Astrocyte (in vitro differentiated cells and primary cell): ENCODE measurements around the gene INPP4A. TPM values are rescaled to one million over a fixed set of nuclear protein-coding genes. Genes with fewer than 3 reads are reported as not detected.

Experiments
- DNase-seq: peaks from one replicate; pipeline ENCODE4 v3.0.0-alpha.2; 2010; ENCODE audit warnings: low read depth
- FAIRE-seq: peaks from 2 replicates; lab custom pipeline; 2011; peaks lifted over from hg19 to GRCh38; lab: Jason Lieb, UNC
- H2AFZ ChIP-seq: 2 replicates; pipeline ENCODE4 v1.6.0; 2012; ENCODE audit warnings: low read depth, low read length, inconsistent platforms
- H3K27ac ChIP-seq: 2 replicates; pipeline ENCODE4 v1.5.1; 2011; ENCODE audit warnings: low read depth, low read length, inconsistent platforms
- H3K27me3 ChIP-seq: 2 replicates; pipeline ENCODE4 v1.6.0; 2011; ENCODE audit warnings: low read length, inconsistent platforms; ENCODE audit not compliant: insufficient read depth
- H3K36me3 ChIP-seq: 2 replicates; pipeline ENCODE4 v1.5.1; 2011; ENCODE audit warnings: low read length, inconsistent platforms; ENCODE audit not compliant: insufficient read depth
- H3K4me1 ChIP-seq: 2 replicates; pipeline ENCODE4 v1.5.1; 2011; ENCODE audit warnings: low read length, inconsistent platforms; ENCODE audit not compliant: insufficient read depth
- H3K4me2 ChIP-seq: 2 replicates; pipeline ENCODE4 v1.6.0; 2012; ENCODE audit warnings: low read length, inconsistent platforms
- H3K4me3 ChIP-seq: 2 replicates; pipeline ENCODE4 v1.5.1; 2011; ENCODE audit warnings: low read depth, mild to moderate bottlenecking, low read length, inconsistent platforms; ENCODE audit not compliant: insufficient read depth
- H3K79me2 ChIP-seq: 2 replicates; pipeline ENCODE4 v1.6.0; 2012; ENCODE audit warnings: mild to moderate bottlenecking, low read length, inconsistent platforms; ENCODE audit not compliant: insufficient read depth
- H3K9ac ChIP-seq: 2 replicates; pipeline ENCODE4 v1.6.0; 2012; ENCODE audit warnings: mild to moderate bottlenecking, low read length, inconsistent platforms
- H3K9me3 ChIP-seq: 2 replicates; pipeline ENCODE4 v1.5.1; 2012; ENCODE audit warnings: low read depth, mild to moderate bottlenecking, low read length, inconsistent platforms; ENCODE audit not compliant: insufficient read depth
- H4K20me1 ChIP-seq: 2 replicates; pipeline ENCODE4 v1.6.0; 2012; ENCODE audit warnings: low read length, inconsistent platforms; ENCODE audit not compliant: insufficient read depth
- H3K27ac Mint-ChIP-seq: one replicate; pipeline ENCODE4 v1.8.0; 2021; ENCODE audit warnings: mild to moderate bottlenecking, mixed read lengths; ENCODE audit not compliant: unreplicated experiment
- H3K27me3 Mint-ChIP-seq: one replicate; pipeline ENCODE4 v1.8.0; 2021; ENCODE audit warnings: low read depth, mixed read lengths; ENCODE audit not compliant: unreplicated experiment
- H3K36me3 Mint-ChIP-seq: one replicate; pipeline ENCODE4 v1.8.0; 2021; ENCODE audit warnings: low read depth, mixed read lengths; ENCODE audit not compliant: unreplicated experiment
- H3K4me1 Mint-ChIP-seq: one replicate; pipeline ENCODE4 v1.8.0; 2021; ENCODE audit warnings: low read depth, mixed read lengths; ENCODE audit not compliant: unreplicated experiment
- H3K4me3 Mint-ChIP-seq: one replicate; pipeline ENCODE4 v1.8.0; 2021; ENCODE audit warnings: mild to moderate bottlenecking, moderate library complexity, mixed read lengths; ENCODE audit not compliant: unreplicated experiment
- H3K9me3 Mint-ChIP-seq: one replicate; pipeline ENCODE4 v1.8.0; 2021; ENCODE audit warnings: mild to moderate bottlenecking, mixed read lengths; ENCODE audit not compliant: unreplicated experiment
- EZH2 ChIP-seq: IDR thresholded peaks from 2 replicates; pipeline ENCODE4 v1.6.1; 2012; ENCODE audit warnings: mild to moderate bottlenecking, low read length, inconsistent platforms; ENCODE audit not compliant: insufficient read depth
- total RNA-seq: library from RNA; stranded (reverse); gene quantifications from 2 replicates; pipeline ENCODE4 v1.2.1, GENCODE V29; 2021
- TF ChIP-seq, protein P1 (sequence below): IDR thresholded peaks from 2 replicates; pipeline ENCODE4 v1.5.1; 2011; ENCODE audit warnings: low read depth, mild to moderate bottlenecking, inconsistent platforms, low read length, moderate library complexity; ENCODE audit not compliant: insufficient read depth

Gene INPP4A
- total RNA-seq, 1 donor from 2014 or later = 19.4 TPM

DNA sequence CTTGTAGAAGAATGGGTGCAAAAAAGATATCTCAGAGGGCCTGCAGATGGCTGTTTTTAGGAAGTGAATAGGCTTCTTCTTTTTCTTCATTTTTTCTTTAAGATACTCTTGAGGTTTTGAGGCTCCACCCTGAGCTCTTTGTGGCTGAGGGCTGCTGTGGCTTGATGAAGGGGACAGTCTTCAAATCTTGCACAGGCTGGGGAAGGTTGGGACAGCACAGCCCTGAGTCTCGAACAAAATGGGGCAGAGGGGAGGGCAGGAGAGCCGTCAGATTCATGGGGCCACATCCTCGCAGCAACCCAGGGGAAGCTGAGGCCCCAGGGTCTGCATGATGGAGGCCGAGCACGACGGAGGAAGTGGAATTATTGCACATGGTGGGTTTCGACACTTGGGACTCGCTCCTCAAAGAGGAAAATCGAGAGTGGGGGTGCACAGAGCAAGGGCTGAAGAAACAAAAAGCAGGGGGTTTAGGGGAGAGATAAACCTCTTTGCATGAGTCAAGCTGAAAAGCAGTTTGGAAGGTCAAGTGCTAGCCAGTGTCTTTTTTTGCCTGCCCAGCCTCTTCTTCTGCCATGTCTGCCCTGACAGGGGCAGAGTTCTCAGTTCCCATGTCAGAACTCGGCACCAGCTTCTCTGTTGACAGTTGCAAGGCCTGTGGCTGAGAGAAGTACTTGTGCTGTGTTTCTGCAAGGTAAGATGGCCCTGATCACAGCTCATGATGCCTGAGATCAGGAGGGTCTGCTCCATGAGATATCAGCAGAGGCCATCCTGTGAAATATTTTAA, 19.5 kb downstream of the INPP4A start:
- peaks cover 56% of the 10 kb centered on the region for H4K20me1 ChIP-seq
- Mint-ChIP-seq H3K36me3 (peaks cover 13% of the 10 kb centered on the region), H3K27ac (no peak overlapping the region), H3K4me1 (peaks cover 33% of the 10 kb centered on the region), H3K27me3 (no peaks in the 10 kb centered on the region), H3K4me3 (no peak overlapping the region), H3K9me3 (no peaks in the 10 kb centered on the region)
- peaks cover 16% of the 10 kb centered on the region for H3K4me1 ChIP-seq
- H3K4me3 ChIP-seq = no peak overlapping the region
- H3K27ac ChIP-seq = no peak overlapping the region
- H2AFZ ChIP-seq = no peak overlapping the region
- no peaks in the 10 kb centered on the region for H3K27me3 ChIP-seq
- FAIRE-seq (no peak), DNase-seq (no peak)
- TF ChIP-seq, protein P1, sequence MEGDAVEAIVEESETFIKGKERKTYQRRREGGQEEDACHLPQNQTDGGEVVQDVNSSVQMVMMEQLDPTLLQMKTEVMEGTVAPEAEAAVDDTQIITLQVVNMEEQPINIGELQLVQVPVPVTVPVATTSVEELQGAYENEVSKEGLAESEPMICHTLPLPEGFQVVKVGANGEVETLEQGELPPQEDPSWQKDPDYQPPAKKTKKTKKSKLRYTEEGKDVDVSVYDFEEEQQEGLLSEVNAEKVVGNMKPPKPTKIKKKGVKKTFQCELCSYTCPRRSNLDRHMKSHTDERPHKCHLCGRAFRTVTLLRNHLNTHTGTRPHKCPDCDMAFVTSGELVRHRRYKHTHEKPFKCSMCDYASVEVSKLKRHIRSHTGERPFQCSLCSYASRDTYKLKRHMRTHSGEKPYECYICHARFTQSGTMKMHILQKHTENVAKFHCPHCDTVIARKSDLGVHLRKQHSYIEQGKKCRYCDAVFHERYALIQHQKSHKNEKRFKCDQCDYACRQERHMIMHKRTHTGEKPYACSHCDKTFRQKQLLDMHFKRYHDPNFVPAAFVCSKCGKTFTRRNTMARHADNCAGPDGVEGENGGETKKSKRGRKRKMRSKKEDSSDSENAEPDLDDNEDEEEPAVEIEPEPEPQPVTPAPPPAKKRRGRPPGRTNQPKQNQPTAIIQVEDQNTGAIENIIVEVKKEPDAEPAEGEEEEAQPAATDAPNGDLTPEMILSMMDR = no peak
- TF ChIP-seq EZH2 = no peak
- H3K4me2 ChIP-seq = no peak overlapping the region
- no peaks in the 10 kb centered on the region for H3K36me3 ChIP-seq
- no peaks in the 10 kb centered on the region for H3K9me3 ChIP-seq
- H3K79me2 ChIP-seq = peaks cover 41% of the 10 kb centered on the region
- no peak overlapping the region for H3K9ac ChIP-seq

GRCh38 chr2:98464772-98465310, 20.2 kb downstream of the INPP4A start:
- Histone ChIP-seq H4K20me1 (peaks cover 58% of the 10 kb centered on the region), H3K4me3 (no peak overlapping the region), H3K4me2 (no peak overlapping the region), H3K9ac (no peak overlapping the region), H3K27me3 (no peaks in the 10 kb centered on the region), H2AFZ (no peak overlapping the region), H3K79me2 (peaks cover 35% of the 10 kb centered on the region), H3K9me3 (no peaks in the 10 kb centered on the region), H3K36me3 (no peaks in the 10 kb centered on the region), H3K4me1 (peaks cover 16% of the 10 kb centered on the region), H3K27ac (no peak overlapping the region)
- H3K9me3 Mint-ChIP-seq = peaks cover 2% of the 10 kb centered on the region
- no peak for TF ChIP-seq EZH2
- TF ChIP-seq, protein P1 = no peak
- no peak overlapping the region for H3K27ac Mint-ChIP-seq
- H3K4me3 Mint-ChIP-seq = no peak overlapping the region
- DNase-seq (no peak), FAIRE-seq (no peak)
- no peaks in the 10 kb centered on the region for H3K27me3 Mint-ChIP-seq
- peaks cover 30% of the 10 kb centered on the region for H3K4me1 Mint-ChIP-seq
- H3K36me3 Mint-ChIP-seq = peaks cover 11% of the 10 kb centered on the region
